Measurements from ENCODE around the gene ZNF165.
"Not testable (repeated sequence)": the region's sequence is repeated elsewhere in the genome, so short reads cannot be mapped to it uniquely, and the experiment has no call there.

Gene ZNF165

DNA sequence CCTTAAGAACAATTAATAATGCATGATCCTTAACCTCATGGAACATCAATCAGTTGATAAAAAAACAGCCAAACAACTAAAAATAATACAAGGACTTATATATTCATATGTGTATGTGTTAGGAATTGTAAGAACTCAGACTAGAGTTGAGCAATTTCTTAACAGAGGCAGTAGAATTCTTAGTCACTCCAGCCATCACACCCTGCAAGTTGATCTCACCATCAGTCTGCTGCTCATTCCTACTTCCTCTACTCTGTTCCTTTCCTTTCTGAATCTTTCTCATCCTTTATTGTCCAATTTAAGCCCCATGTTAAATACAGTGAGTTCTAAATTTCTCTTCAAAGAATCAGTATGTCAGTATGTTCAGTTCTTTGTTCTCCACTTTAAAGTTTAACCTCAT, 2.6 kb downstream of the ZNF165 start:
- peaks cover 0 to under 1% (median 0%) of the 10 kb centered on the region in 5 donors for H3K9me3 ChIP-seq (ENCODE audit: control insufficient read depth in 5 of 5, low read length in 5 of 5)
- H3K27ac ChIP-seq (ENCODE audit: low read depth, low read length) = no peak overlapping the region
- H3K9ac ChIP-seq (ENCODE audit: low read length in 5 of 5) = no peak overlapping the region
- H3K27me3 ChIP-seq (ENCODE audit: control insufficient read depth in 5 of 5, insufficient read depth in 4 of 5, low read length in 5 of 5) = no peaks in the 10 kb centered on the region
- peaks cover 0 to 14% (median 11%) of the 10 kb centered on the region in 5 donors for H3K4me1 ChIP-seq (ENCODE audit: control insufficient read depth in 5 of 5, insufficient read depth in 5 of 5, low read length in 5 of 5)
- no peak overlapping the region for H3K4me3 ChIP-seq (ENCODE audit: low read depth in 1 of 5, low read length in 5 of 5)
- peaks cover 0 to 3% (median 0%) of the 10 kb centered on the region in 5 donors for H3K36me3 ChIP-seq (ENCODE audit: control insufficient read depth in 5 of 5, insufficient read depth in 5 of 5, low read length in 5 of 5)

DNA sequence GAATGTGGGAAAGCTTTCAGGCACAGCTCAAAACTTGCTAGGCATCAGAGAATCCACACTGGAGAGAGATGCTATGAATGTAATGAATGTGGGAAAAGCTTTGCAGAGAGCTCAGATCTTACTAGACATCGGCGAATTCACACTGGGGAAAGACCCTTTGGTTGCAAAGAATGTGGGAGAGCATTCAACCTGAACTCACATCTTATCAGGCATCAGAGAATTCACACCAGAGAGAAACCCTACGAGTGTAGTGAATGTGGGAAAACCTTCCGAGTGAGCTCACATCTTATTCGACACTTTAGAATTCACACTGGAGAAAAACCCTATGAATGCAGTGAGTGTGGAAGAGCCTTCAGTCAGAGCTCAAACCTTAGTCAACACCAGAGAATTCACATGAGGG, 8.7 kb downstream of the ZNF165 start:
- Histone ChIP-seq H3K9ac (ENCODE audit: low read length in 5 of 5) (no peak overlapping the region), H3K27ac (ENCODE audit: low read depth, low read length) (no peak overlapping the region), H3K36me3 (ENCODE audit: control insufficient read depth in 5 of 5, insufficient read depth in 5 of 5, low read length in 5 of 5) (peaks cover 0 to 7% (median 4%) of the 10 kb centered on the region in 5 donors), H3K27me3 (ENCODE audit: control insufficient read depth in 5 of 5, insufficient read depth in 4 of 5, low read length in 5 of 5) (peaks cover 0 to 7% (median 2%) of the 10 kb centered on the region in 5 donors), H3K4me1 (ENCODE audit: control insufficient read depth in 5 of 5, insufficient read depth in 5 of 5, low read length in 5 of 5) (peaks cover 0 to 5% (median 2%) of the 10 kb centered on the region in 5 donors), H3K4me3 (ENCODE audit: low read depth in 1 of 5, low read length in 5 of 5) (no peak overlapping the region), H3K9me3 (ENCODE audit: control insufficient read depth in 5 of 5, low read length in 5 of 5) (peaks cover 4 to 15% (median 11%) of the 10 kb centered on the region in 5 donors)

DNA sequence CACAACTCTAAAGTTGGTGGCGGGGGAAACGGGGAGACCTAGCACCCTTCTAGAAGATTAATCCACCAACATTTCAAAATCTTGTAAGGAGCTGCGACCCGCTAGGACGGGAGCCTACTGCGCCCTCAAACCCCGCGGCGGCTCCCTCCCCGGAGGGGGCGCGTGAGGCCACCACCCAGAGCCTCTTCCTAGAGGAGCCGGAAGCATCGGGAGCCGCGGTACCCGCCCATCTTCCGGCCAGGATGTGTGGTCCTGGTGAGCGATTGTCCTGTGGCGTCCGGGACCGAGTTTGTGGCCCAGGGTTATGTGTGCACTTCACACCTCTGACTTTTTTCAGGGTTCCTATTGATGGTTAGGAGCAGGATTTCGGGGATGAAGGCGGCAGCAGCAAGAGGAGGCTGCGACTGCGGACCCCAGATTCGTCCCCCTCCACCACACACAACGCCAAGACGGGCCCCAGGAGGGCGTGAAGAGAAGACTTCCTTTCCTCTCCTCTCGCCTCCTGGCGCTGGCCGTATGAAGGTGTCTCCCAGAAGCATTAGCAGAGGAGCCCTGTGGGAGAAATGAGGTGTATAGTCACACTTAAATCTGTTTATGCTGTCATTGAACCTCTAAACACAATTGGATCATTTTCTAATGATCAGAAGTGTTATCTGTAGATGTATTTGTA, 10.7 kb downstream of the ZNF165 start:
- H3K4me3 ChIP-seq (ENCODE audit: low read depth in 1 of 5, low read length in 5 of 5) = peak overlapping the region in 4 of 5 donors; percentile 8 to 60 (median 52)
- peak overlapping the region in 1 of 5 donors; percentile 39 for H3K9ac ChIP-seq (ENCODE audit: low read length in 5 of 5)
- peaks cover 0 to 5% (median 2%) of the 10 kb centered on the region in 5 donors for H3K4me1 ChIP-seq (ENCODE audit: control insufficient read depth in 5 of 5, insufficient read depth in 5 of 5, low read length in 5 of 5)
- peaks cover 0 to 7% (median 4%) of the 10 kb centered on the region in 5 donors for H3K36me3 ChIP-seq (ENCODE audit: control insufficient read depth in 5 of 5, insufficient read depth in 5 of 5, low read length in 5 of 5)
- peaks cover 4 to 15% (median 11%) of the 10 kb centered on the region in 5 donors for H3K9me3 ChIP-seq (ENCODE audit: control insufficient read depth in 5 of 5, low read length in 5 of 5)
- H3K27me3 ChIP-seq (ENCODE audit: control insufficient read depth in 5 of 5, insufficient read depth in 4 of 5, low read length in 5 of 5) = peaks cover 0 to 7% (median 2%) of the 10 kb centered on the region in 5 donors
- no peak overlapping the region for H3K27ac ChIP-seq (ENCODE audit: low read depth, low read length)

DNA sequence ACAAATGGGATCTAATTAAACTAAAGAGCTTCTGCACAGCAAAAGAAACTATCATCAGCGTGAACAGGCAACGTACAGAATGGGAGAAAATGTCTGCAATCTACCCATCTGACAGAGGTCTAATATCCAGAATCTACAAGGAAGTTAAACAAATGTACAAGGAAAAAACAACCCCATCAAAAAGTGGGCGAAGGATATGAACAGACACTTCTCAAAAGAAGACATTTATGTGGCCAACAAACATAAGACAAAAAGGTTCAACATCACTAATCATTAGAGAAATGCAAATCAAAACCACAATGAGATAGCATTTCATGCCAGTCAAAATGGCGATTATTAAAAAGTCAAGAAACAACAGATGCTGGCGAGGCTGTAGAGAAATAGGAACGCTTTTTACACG, 21.9 kb downstream of the ZNF165 start:
- not testable (repeated sequence) for H3K4me3 ChIP-seq (ENCODE audit: low read depth in 1 of 5, low read length in 5 of 5); H3K27ac ChIP-seq (ENCODE audit: low read depth, low read length); H3K9me3 ChIP-seq (ENCODE audit: control insufficient read depth in 5 of 5, low read length in 5 of 5); H3K27me3 ChIP-seq (ENCODE audit: control insufficient read depth in 5 of 5, insufficient read depth in 4 of 5, low read length in 5 of 5); H3K36me3 ChIP-seq (ENCODE audit: control insufficient read depth in 5 of 5, insufficient read depth in 5 of 5, low read length in 5 of 5); H3K9ac ChIP-seq (ENCODE audit: low read length in 5 of 5)
- H3K4me1 ChIP-seq (ENCODE audit: control insufficient read depth in 5 of 5, insufficient read depth in 5 of 5, low read length in 5 of 5) = peaks cover 0 to 14% (median 7%) of the 10 kb centered on the region in 5 donors

DNA sequence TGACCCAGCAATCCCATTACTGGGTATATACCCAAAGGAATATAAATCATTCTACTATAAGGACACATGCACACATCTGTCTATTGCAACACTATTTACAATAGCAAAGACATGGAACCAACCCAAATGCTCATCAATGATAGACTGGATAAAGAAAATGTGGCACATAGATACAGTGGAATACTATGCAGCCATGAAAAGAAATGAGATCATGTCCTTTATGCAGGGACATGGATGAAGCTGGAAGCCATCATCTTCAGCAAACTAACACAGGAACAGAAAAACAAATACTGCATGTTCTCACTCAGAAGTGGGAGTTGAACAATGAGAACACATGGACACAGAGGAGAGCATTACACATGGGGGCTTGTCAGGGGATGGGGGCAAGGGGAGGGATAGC, 22.3 kb downstream of the ZNF165 start:
- H3K4me1 ChIP-seq (ENCODE audit: control insufficient read depth in 5 of 5, insufficient read depth in 5 of 5, low read length in 5 of 5) = peaks cover 0 to 14% (median 7%) of the 10 kb centered on the region in 5 donors
- H3K27me3 ChIP-seq (ENCODE audit: control insufficient read depth in 5 of 5, insufficient read depth in 4 of 5, low read length in 5 of 5); H3K4me3 ChIP-seq (ENCODE audit: low read depth in 1 of 5, low read length in 5 of 5); H3K9me3 ChIP-seq (ENCODE audit: control insufficient read depth in 5 of 5, low read length in 5 of 5); H3K36me3 ChIP-seq (ENCODE audit: control insufficient read depth in 5 of 5, insufficient read depth in 5 of 5, low read length in 5 of 5); H3K27ac ChIP-seq (ENCODE audit: low read depth, low read length); H3K9ac ChIP-seq (ENCODE audit: low read length in 5 of 5): not testable (repeated sequence)

DNA sequence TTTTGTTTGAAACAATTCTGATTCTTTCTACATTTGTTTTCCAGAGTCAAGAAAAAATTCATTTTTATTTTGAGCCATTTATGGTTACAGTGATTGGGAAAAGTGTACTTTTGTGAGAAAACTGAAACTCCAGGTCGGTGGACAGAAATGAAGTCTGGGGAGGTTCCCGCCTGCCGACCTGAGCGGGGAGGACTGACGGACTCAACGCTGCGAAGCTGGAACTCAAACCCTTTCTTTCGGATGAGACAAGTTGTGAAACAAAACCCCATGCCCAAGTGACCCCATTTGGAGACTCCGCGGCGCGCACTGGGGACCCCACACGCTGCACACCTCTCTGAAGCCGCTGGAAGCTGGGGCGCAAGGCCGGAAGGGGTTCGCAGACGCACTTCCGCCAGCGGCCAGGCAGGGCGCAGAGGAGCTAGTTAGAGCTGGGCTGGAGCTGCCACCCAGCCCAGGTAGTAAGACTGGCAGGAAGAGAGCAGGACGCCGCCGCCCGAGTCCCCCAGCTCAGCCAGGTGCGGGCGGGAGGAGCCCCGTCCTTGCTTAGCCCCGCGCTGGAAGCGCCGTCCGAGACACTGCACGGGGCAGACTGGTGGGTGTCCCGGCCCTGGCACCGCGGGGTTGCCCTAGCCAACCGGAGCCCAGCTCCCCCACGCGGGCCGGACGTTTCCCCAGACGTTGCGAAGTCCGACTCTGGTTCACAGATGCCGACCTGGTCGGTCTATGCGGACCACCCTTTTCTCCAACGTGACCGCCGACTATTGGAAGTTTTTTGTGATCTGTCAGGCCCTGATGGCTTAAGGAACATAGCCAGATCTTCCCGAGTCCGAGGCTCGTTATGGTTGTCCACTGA, 24.2 kb downstream of the ZNF165 start:
- Histone ChIP-seq H3K9ac (ENCODE audit: low read length in 5 of 5) (peak overlapping the region; percentile 76 to 95 (median 86)), H3K9me3 (ENCODE audit: control insufficient read depth in 5 of 5, low read length in 5 of 5) (no peaks in the 10 kb centered on the region), H3K4me1 (ENCODE audit: control insufficient read depth in 5 of 5, insufficient read depth in 5 of 5, low read length in 5 of 5) (peaks cover 0 to 14% (median 7%) of the 10 kb centered on the region in 5 donors), H3K4me3 (ENCODE audit: low read depth in 1 of 5, low read length in 5 of 5) (peak overlapping the region; percentile 84 to 98 (median 90)), H3K27ac (ENCODE audit: low read depth, low read length) (peak overlapping the region; percentile 54), H3K36me3 (ENCODE audit: control insufficient read depth in 5 of 5, insufficient read depth in 5 of 5, low read length in 5 of 5) (no peaks in the 10 kb centered on the region), H3K27me3 (ENCODE audit: control insufficient read depth in 5 of 5, insufficient read depth in 4 of 5, low read length in 5 of 5) (no peaks in the 10 kb centered on the region)

DNA sequence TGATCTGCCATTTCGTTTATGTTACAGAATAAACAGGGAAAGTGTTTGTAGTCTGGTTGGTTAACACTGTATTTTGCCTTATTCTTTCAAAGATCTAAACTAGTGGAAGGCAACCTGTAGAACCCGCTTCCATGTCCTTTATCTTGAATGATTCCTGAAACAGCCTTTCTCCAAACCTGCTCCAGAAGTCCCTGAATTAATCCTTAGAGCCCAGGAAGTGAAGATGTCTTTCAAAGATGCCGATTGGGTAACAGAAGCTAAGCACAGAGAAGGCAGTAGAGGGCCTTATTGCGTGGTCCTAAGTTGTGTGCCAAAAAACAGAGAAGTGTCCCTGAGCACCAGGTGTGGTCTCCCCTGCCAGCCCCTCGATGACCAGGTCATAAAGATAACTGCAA, 24.9 kb downstream of the ZNF165 start:
- Histone ChIP-seq H3K27me3 (ENCODE audit: control insufficient read depth in 5 of 5, insufficient read depth in 4 of 5, low read length in 5 of 5) (no peaks in the 10 kb centered on the region), H3K36me3 (ENCODE audit: control insufficient read depth in 5 of 5, insufficient read depth in 5 of 5, low read length in 5 of 5) (no peaks in the 10 kb centered on the region), H3K4me3 (ENCODE audit: low read depth in 1 of 5, low read length in 5 of 5) (peak overlapping the region; percentile 84 to 98 (median 90)), H3K9ac (ENCODE audit: low read length in 5 of 5) (peak overlapping the region; percentile 76 to 95 (median 86)), H3K27ac (ENCODE audit: low read depth, low read length) (peak overlapping the region; percentile 54), H3K9me3 (ENCODE audit: control insufficient read depth in 5 of 5, low read length in 5 of 5) (no peaks in the 10 kb centered on the region), H3K4me1 (ENCODE audit: control insufficient read depth in 5 of 5, insufficient read depth in 5 of 5, low read length in 5 of 5) (peaks cover 0 to 14% (median 7%) of the 10 kb centered on the region in 5 donors)

DNA sequence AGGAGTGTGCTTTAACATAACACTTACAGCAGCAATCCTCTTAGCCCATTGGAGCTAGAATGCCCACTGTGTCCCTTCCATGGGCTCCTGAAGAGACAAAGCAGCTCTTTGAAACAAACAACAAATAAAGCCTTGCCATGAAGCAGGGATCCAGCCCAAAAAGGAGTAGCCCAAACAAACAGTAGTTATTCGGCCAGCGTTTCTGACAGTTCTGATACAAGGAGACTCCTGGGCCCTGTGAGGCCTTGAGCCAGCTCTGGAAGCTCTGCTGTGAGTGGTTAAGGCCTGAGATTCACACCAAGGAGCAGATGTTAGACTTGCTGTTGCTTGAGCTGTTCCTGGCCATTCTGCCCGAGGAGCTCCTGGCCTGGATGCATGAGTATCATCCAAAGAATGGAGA, 27.1 kb downstream of the ZNF165 start:
- Histone ChIP-seq H3K4me3 (ENCODE audit: low read depth in 1 of 5, low read length in 5 of 5) (no peak overlapping the region), H3K36me3 (ENCODE audit: control insufficient read depth in 5 of 5, insufficient read depth in 5 of 5, low read length in 5 of 5) (no peaks in the 10 kb centered on the region), H3K9ac (ENCODE audit: low read length in 5 of 5) (no peak overlapping the region), H3K9me3 (ENCODE audit: control insufficient read depth in 5 of 5, low read length in 5 of 5) (no peaks in the 10 kb centered on the region), H3K4me1 (ENCODE audit: control insufficient read depth in 5 of 5, insufficient read depth in 5 of 5, low read length in 5 of 5) (peaks cover 0 to 14% (median 7%) of the 10 kb centered on the region in 5 donors), H3K27me3 (ENCODE audit: control insufficient read depth in 5 of 5, insufficient read depth in 4 of 5, low read length in 5 of 5) (no peaks in the 10 kb centered on the region), H3K27ac (ENCODE audit: low read depth, low read length) (no peak overlapping the region)

DNA sequence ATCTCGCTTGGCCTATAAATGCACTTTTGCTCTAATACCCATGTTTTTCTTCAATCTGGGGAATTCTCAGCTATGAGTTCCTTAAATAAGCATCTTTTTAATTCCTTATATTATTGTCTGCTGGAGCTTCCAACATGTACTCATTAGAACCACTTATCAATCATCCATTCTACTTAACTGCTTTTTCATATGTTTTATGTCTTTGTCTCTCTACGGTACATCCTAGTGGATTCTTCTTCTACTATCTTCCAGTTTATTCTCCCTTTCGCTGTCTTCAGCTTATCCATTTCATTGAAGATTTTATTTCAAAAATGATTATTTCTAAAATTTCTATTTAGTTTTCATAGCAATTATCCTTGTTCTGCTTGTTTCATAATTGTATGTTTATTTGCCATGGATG, 31.6 kb downstream of the ZNF165 start:
- no peak overlapping the region for H3K4me3 ChIP-seq (ENCODE audit: low read depth in 1 of 5, low read length in 5 of 5)
- peaks cover 13 to 26% (median 15%) of the 10 kb centered on the region in 5 donors for H3K36me3 ChIP-seq (ENCODE audit: control insufficient read depth in 5 of 5, insufficient read depth in 5 of 5, low read length in 5 of 5)
- H3K9ac ChIP-seq (ENCODE audit: low read length in 5 of 5) = no peak overlapping the region
- no peak overlapping the region for H3K27ac ChIP-seq (ENCODE audit: low read depth, low read length)
- no peaks in the 10 kb centered on the region for H3K9me3 ChIP-seq (ENCODE audit: control insufficient read depth in 5 of 5, low read length in 5 of 5)
- no peaks in the 10 kb centered on the region for H3K27me3 ChIP-seq (ENCODE audit: control insufficient read depth in 5 of 5, insufficient read depth in 4 of 5, low read length in 5 of 5)
- peaks cover 0 to 3% (median 0%) of the 10 kb centered on the region in 5 donors for H3K4me1 ChIP-seq (ENCODE audit: control insufficient read depth in 5 of 5, insufficient read depth in 5 of 5, low read length in 5 of 5)

DNA sequence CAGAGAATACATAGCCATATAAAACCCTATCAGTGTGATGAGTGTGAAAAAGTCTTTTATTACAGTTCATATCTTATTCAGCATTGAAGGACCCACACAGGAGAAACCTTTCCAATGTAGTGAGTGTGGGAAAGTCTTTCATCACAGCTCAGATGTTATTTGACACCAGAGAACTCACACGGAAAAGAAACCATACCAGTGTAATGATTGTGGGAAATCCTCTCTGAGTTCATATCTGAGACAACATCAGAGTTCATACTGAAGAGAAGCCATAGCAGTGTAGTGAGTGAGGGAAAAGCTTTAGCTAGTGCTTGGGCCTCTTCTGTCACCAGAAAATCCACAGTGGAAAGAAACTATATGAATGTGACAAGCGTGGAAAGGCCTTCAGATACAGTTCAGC, 35.4 kb downstream of the ZNF165 start:
- H3K4me1 ChIP-seq (ENCODE audit: control insufficient read depth in 5 of 5, insufficient read depth in 5 of 5, low read length in 5 of 5) = peaks cover 0 to 3% (median 0%) of the 10 kb centered on the region in 5 donors
- peaks cover 28 to 45% (median 34%) of the 10 kb centered on the region in 5 donors for H3K36me3 ChIP-seq (ENCODE audit: control insufficient read depth in 5 of 5, insufficient read depth in 5 of 5, low read length in 5 of 5)
- no peaks in the 10 kb centered on the region for H3K27me3 ChIP-seq (ENCODE audit: control insufficient read depth in 5 of 5, insufficient read depth in 4 of 5, low read length in 5 of 5)
- H3K9me3 ChIP-seq (ENCODE audit: control insufficient read depth in 5 of 5, low read length in 5 of 5) = no peaks in the 10 kb centered on the region
- no peak overlapping the region for H3K27ac ChIP-seq (ENCODE audit: low read depth, low read length)
- no peak overlapping the region for H3K9ac ChIP-seq (ENCODE audit: low read length in 5 of 5)
- no peak overlapping the region for H3K4me3 ChIP-seq (ENCODE audit: low read depth in 1 of 5, low read length in 5 of 5)

Measured in subcutaneous abdominal adipose tissue (tissue), 5 donors.